Muscle of arm (tissue), 12 donors: ENCODE measurements around the gene NBAS. TPM values are rescaled to one million over a fixed set of nuclear protein-coding genes. Genes with fewer than 3 reads are reported as not detected.
"Not testable (repeated sequence)": the region's sequence is repeated elsewhere in the genome, so short reads cannot be mapped to it uniquely, and the experiment has no call there.

ENCODE experiments used
- DNase-seq: peaks from one replicate; pipeline ENCODE4 v3.0.0-alpha.2; 2013
- polyA plus RNA-seq, 12 donors: library from polyadenylated mRNA; unstranded; fragments of 120-200 nt; gene quantifications; one replicate each; pipeline ENCODE4 v1.2.1, GENCODE V29; 2013; ENCODE audit not compliant: insufficient read length in 12 of 12

The NBAS gene
- polyA plus RNA-seq, 12 donors = 22.7 to 41.9 (median 36.5) TPM; not detected in 1

GRCh38 chr2:15561574-15562344, 625 bp upstream of the NBAS start:
- DNase-seq = peak; percentile 68

DNA sequence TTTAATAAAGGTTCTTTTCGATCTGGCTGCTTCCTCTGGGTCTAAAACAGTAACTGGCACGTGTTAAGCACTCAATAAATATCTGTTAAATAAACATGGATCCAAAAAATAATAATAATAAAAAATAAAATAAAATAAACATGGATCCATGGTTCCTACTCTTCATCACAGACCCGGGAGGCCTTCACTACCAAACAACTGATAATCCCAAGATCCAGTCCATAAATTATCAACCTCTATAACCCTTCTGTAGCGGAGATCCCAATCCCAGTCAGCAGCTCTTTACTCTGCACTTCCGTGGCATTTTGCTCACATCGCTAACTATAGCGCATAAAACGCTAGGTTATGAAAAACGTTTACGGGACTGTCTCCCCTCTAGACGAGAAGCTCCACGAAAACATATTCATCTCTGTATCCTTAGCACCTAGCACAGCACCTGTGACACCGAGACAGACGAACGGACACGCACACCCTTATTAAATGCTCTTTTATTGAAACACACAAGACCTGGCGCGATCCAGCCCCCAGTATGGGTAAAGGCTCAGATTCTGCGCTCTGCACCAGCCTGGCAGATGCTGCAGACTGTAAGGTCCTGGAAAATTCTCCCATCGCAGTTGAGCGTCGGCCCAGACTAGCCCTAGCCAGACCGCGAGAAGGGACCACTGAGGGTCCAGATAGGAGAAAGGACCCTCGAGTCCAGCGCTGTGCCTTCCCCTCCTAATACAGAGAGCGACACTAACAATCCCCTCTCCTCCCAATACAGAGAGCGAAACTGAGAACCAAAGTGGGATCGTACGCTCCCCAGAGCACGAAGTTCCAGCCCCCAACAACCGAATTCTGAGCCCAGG, 770 bp downstream of the NBAS start:
- no peak for DNase-seq

DNA sequence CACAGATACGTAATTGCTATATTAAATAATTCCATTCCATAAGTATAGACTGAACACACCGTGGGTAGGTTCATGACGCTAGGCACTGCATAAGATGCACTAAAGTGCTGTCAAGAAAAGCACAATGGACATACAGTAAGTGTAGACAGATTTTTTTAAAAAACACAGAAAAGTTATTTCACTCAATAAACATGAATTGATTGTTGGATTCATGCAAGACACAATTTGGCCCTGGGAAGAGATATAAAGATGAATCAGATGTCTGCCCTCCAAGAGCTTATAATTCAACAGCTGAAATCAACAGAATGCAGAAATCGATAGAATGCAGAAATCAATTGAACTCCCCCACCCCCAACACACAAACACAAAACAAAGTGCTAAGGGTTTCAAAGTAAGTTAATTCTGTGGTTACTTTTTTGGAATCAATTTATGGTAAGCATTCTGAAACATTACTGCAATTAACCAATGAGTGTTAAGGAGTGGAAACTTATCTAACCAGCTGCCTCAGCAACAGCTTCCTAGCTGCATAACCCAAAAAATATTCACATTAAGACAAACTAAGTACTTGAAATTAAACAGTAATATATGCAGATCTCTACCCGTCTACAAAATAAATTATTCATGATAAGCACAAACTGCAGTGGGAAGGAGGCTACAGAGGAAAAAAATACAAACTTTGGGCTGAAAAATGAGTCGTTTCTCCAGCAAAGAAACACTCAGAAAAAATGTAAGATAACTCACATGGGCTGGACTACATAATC, 1.6 kb downstream of the NBAS start:
- DNase-seq = no peak

DNA sequence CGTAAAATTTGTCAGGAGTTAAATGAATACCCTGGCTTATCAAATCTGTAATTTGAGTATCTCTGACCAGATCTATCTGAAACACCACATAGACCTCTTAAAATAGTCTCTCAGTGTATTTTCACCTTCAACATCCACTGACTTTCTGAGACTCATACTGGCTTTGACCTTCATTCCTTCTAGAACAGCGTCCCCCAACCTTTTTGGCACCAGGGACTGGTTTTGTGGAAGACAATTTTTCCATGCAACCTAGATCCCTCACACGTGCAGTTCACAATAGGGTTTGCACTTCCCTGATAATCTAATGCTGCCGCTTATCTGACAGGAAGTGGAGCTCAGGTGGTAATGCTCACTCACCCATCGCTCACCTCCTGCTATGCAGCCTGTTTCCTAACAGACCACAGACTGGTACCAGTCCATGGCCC, 3.2 kb downstream of the NBAS start:
- no peak for DNase-seq

GRCh38 chr2:15556311-15556930, 4.7 kb downstream of the NBAS start:
- no peak for DNase-seq

GRCh38 chr2:15555760-15556193, 5.4 kb downstream of the NBAS start:
- no peak for DNase-seq

- no peak for DNase-seq
Observed at GRCh38 chr2:15554525-15555218, 6.5 kb downstream of the NBAS start.

DNA sequence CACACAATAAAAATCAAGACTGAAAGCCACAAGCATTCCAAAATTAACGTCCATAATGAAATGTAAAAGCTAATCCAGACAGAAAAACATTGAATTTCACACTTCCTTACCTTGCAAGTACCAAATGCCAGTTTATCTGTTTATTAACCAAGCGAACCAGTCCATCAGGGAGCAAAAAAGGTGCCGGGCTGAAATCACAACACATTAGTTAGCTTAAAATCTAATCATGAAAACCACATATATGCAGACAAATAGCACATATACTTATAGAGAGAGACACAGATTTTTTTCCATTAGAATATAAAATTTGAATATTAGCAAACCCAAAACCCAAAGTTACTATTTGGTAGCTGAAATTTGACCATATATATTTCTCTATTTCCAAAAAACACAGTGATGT, 7.2 kb downstream of the NBAS start:
- no peak for DNase-seq

DNA sequence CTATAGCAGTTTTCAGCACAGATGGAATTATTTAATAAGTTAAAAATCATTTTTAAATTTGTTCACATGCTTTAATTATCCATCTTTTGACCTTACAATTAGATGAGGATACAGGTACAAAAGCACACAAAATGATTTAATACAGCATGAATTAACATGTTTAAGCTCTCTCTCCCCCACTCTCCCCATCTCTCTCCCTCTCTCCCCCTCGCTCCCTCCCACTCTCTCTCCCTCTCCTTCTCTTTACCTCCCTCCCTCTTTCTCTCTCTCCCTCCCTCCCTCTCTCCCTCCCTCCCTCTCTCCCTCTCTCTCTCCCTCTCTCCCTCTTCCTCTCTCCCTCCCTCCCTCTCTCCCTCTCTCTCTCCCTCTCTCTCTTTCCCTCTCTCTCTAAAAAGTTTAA, 7.6 kb downstream of the NBAS start:
- DNase-seq = no peak

GRCh38 chr2:15548974-15549373, 12.2 kb downstream of the NBAS start:
- no peak for DNase-seq

- no peak for DNase-seq
Observed at GRCh38 chr2:15547115-15547876, 13.8 kb downstream of the NBAS start.

DNA sequence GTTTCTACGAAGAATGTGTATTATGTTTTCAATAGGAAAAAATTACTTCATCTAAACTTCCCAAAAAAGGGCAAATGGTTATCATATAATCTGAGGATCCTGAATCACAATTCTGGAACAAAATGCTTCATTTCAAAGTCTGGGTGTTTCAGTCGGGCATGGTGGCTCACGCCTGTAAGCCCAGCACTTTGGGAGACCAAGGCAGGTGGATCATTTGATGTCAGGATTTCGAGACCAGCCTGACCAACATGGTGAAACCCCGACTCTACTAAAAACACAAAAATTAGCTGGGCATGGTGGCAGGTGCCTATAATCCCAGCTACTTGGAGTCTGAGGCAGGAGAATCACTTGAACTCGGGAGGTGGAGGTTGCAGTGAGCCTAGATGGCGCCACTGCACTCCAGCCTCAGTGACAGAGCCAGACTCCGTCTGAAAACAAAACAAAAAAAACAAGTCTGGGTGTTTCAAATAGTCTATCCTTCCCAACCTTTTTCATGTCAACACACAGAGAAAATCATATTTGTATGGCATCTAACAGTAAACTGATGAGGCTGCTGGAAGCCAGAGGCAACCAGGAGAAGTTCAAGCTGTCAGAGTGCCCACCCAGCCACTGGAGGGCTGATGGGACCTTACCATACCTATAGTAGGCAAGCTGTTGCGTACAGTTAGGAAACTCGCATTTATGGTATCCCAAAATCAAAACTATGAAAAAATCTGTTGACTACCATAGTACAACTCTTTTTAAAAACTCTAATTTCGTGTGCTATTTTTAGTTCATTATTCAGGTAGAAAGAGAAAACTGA, 14.6 kb downstream of the NBAS start:
- no peak for DNase-seq

- no peak for DNase-seq
Observed at GRCh38 chr2:15544227-15544626, 16.9 kb downstream of the NBAS start.

DNA sequence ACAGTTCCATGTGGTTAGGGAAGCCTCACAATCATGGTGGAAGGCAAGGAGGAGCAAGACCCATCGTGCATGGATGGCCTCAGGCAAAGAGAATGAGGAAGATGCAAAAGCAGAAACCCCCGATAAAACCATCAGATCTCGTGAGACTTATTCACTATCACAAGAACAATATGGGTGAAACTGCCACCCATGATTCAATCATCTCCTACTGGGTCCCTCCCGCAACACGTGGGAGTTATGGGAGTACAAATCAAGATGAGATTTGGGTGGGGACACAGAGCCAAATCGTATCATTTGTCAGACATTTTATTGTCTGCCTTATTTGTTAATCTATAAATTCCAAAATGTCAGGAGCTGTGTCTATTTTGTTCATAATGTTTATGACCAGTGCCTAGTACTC, 17.6 kb downstream of the NBAS start:
- DNase-seq = no peak

- DNase-seq = no peak
Observed at GRCh38 chr2:15543053-15543452, 18.1 kb downstream of the NBAS start.

GRCh38 chr2:15542269-15542668, 18.9 kb downstream of the NBAS start:
- not testable (repeated sequence) for DNase-seq

DNA sequence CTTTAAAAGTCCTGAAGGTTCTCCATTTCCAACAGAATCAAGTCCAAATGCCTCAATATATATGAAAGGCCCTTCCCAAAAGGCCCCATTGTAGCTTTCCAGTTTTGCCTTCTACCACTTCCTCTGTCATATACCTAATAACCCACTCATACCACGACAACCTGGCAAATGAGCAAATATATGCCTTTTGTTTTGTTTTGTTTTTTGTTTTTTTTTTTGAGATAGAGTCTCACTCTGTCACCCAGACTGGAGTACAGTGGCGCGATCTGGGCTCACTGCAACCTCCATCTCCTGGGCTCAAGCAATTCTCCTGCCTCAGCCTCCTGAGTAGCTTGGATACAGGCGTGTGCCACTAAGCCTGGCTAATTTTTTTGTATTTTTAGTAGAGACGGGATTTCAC, 20.6 kb downstream of the NBAS start:
- not testable (repeated sequence) for DNase-seq

- DNase-seq = no peak
Observed at GRCh38 chr2:15539999-15540398, 21.1 kb downstream of the NBAS start.

- DNase-seq = no peak
Observed at GRCh38 chr2:15538792-15539191, 22.3 kb downstream of the NBAS start.
